Measurements from ENCODE around the gene TIGD3. TPM values are rescaled to one million over a fixed set of nuclear protein-coding genes. Genes with fewer than 3 reads are reported as not detected.
A peak's percentile ranks its signal among the peaks of the same experiment; 100 is the strongest.

Gene TIGD3
- total and polyA plus RNA-seq, 2 experiments from 2014 or later: 1.2 to 3.0 TPM

- TF ChIP-seq ZNF462 (CRISPR knock-in tag; IDR thresholded peaks at IDR 0.05): no peak
- TF ChIP-seq ZNF114 (CRISPR knock-in tag; IDR thresholded peaks at IDR 0.05): no peak
- TF ChIP-seq EZH2 (IDR thresholded peaks at IDR 0.05; ENCODE audit: low read depth, unreplicated experiment): no peak
- TF ChIP-seq ETS1 (IDR thresholded peaks at IDR 0.05): no peak
Observed at GRCh38 chr11:65379698-65380459, 25.3 kb downstream of the TIGD3 start (continued).

- no peaks in the 10 kb centered on the region for H3F3A ChIP-seq (replicated peaks; ENCODE audit: low read depth)
- Mint-ChIP-seq H3K27ac (no peak overlapping the region), H3K9me3 (no peaks in the 10 kb centered on the region), H3K27me3 (ENCODE audit: insufficient read depth, low read depth, poor library complexity) (peaks cover 15% of the 10 kb centered on the region), H3K36me3 (ENCODE audit: low read depth) (no peaks in the 10 kb centered on the region), H3K4me1 (peaks cover 20% of the 10 kb centered on the region), H3K4me3 (no peak overlapping the region)
- TF ChIP-seq EZH2 (IDR thresholded peaks at IDR 0.05; ENCODE audit: low read depth, unreplicated experiment) (no peak), CTCF (conservative IDR thresholded peaks at IDR 0.05; ENCODE audit: low read depth in 2 of 2) (peak; percentile 9 to 45; a peak in 2 of 4 replicates)
- H4K20me1 ChIP-seq (replicated peaks; ENCODE audit: insufficient read depth): no peaks in the 10 kb centered on the region
- H3K4me3 ChIP-seq: no peak overlapping the region
- DNase-seq (ENCODE audit: low spot score): peak; percentile 48
- no peak overlapping the region for H2AFZ ChIP-seq
- no peak overlapping the region for H3K27ac ChIP-seq (ENCODE audit: low read depth)
- no peak overlapping the region for H3K4me2 ChIP-seq
- peak; percentile 38 for ATAC-seq
- peaks cover 8% of the 10 kb centered on the region for H3K4me1 ChIP-seq (ENCODE audit: insufficient read depth)
- H3K9me2 ChIP-seq (ENCODE audit: insufficient read depth): no peaks in the 10 kb centered on the region
- no peaks in the 10 kb centered on the region for H3K79me2 ChIP-seq (replicated peaks; ENCODE audit: insufficient read depth)
- no peaks in the 10 kb centered on the region for H3K36me3 ChIP-seq (ENCODE audit: insufficient read depth)
- H3K27me3 ChIP-seq (ENCODE audit: insufficient read depth): no peaks in the 10 kb centered on the region
Observed at GRCh38 chr11:65380460-65381119, 26.0 kb downstream of the TIGD3 start.

All from GM23338 (cell line).